Panc1 (cell line): Measurements from ENCODE around the gene POLR3E.

Experiments
- POLR2AphosphoS5 ChIP-seq: IDR thresholded peaks from 2 replicates; pipeline ENCODE4 v1.6.1; 2012; ENCODE audit warnings: mild to moderate bottlenecking, low read depth, low read length, moderate library complexity
- SIN3A ChIP-seq: IDR thresholded peaks from 2 replicates; pipeline ENCODE4 v1.6.1; 2012; ENCODE audit warnings: low read depth, mild to moderate bottlenecking, low read length, moderate library complexity, borderline replicate concordance; ENCODE audit not compliant: insufficient read depth
- TCF7L2 ChIP-seq: IDR thresholded peaks from 2 replicates; pipeline ENCODE4 v1.6.1; 2011; ENCODE audit warnings: mild to moderate bottlenecking, low read depth, low read length, inconsistent platforms
- TF ChIP-seq, protein P1 (sequence below): fragments of 450-650 bp; IDR thresholded peaks from 2 replicates; pipeline ENCODE4 v1.5.1; 2017; ENCODE audit warnings: mild to moderate bottlenecking
- TF ChIP-seq, protein P2 (sequence below), 2 experiments: IDR thresholded peaks; 2 replicates each; pipeline ENCODE4 v1.6.1; 2011 to 2012; ENCODE audit warnings: low read depth in 2 of 2, control low read depth in 1 of 2, low read length in 1 of 2, mild to moderate bottlenecking in 1 of 2, moderate library complexity in 1 of 2; ENCODE audit not compliant: insufficient read depth in 1 of 2

DNA sequence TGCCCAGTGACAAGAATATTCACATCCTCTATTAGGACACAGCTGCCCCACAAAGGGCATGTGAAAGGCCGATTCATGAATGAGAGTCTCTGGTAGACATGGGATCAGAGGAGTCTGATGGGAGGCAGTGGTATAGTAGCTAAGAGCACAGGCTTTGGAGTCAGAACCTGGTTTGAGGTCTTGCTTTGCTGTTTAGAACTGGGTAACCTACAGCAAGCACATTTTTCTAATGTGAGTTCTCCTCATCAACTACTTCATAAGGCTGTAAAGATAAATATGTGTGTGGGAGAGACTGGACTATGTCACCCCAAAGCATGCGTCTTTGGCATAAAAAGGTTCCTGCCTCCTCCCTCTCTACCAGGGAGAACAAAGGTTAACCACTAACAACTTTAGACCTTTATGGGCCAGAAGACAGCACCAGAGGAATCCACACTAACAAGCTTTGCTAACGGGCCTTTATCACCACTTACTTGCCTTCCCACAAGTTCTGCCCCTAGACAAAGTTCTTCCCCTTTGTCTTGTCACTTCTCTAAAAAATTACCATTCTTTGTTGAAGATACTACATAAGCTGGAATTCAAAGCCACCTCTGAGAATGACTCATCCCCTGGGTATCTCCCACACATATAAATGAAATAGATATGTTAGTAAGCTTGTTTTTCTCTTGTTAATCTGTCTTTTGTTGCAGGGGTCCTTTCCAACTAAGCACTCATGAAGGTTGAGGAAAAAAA is 56.1 kb downstream of the POLR3E start:
- TF ChIP-seq, protein P1, sequence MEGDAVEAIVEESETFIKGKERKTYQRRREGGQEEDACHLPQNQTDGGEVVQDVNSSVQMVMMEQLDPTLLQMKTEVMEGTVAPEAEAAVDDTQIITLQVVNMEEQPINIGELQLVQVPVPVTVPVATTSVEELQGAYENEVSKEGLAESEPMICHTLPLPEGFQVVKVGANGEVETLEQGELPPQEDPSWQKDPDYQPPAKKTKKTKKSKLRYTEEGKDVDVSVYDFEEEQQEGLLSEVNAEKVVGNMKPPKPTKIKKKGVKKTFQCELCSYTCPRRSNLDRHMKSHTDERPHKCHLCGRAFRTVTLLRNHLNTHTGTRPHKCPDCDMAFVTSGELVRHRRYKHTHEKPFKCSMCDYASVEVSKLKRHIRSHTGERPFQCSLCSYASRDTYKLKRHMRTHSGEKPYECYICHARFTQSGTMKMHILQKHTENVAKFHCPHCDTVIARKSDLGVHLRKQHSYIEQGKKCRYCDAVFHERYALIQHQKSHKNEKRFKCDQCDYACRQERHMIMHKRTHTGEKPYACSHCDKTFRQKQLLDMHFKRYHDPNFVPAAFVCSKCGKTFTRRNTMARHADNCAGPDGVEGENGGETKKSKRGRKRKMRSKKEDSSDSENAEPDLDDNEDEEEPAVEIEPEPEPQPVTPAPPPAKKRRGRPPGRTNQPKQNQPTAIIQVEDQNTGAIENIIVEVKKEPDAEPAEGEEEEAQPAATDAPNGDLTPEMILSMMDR = no peak
- TF ChIP-seq, protein P2, sequence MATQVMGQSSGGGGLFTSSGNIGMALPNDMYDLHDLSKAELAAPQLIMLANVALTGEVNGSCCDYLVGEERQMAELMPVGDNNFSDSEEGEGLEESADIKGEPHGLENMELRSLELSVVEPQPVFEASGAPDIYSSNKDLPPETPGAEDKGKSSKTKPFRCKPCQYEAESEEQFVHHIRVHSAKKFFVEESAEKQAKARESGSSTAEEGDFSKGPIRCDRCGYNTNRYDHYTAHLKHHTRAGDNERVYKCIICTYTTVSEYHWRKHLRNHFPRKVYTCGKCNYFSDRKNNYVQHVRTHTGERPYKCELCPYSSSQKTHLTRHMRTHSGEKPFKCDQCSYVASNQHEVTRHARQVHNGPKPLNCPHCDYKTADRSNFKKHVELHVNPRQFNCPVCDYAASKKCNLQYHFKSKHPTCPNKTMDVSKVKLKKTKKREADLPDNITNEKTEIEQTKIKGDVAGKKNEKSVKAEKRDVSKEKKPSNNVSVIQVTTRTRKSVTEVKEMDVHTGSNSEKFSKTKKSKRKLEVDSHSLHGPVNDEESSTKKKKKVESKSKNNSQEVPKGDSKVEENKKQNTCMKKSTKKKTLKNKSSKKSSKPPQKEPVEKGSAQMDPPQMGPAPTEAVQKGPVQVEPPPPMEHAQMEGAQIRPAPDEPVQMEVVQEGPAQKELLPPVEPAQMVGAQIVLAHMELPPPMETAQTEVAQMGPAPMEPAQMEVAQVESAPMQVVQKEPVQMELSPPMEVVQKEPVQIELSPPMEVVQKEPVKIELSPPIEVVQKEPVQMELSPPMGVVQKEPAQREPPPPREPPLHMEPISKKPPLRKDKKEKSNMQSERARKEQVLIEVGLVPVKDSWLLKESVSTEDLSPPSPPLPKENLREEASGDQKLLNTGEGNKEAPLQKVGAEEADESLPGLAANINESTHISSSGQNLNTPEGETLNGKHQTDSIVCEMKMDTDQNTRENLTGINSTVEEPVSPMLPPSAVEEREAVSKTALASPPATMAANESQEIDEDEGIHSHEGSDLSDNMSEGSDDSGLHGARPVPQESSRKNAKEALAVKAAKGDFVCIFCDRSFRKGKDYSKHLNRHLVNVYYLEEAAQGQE (IDR thresholded peaks at IDR 0.05; ENCODE audit: insufficient read depth in 1 of 2, low read depth in 2 of 2, low read length in 1 of 2) = no peak
- TF ChIP-seq POLR2AphosphoS5 (no peak), TCF7L2 (no peak), SIN3A (no peak)
